HG03103 (cell line): Measurements from ENCODE around the gene SHTN1.

ENCODE experiments used
- ATAC-seq: cut with Tn5 transposase; IDR thresholded peaks from one replicate; pipeline ENCODE4 v1.9.1; 2021; ENCODE audit warnings: low read depth; ENCODE audit not compliant: unreplicated experiment

SHTN1 gene

GRCh38 chr10:116985611-116986010 is 19.4 kb downstream of the SHTN1 start:
- no peak for ATAC-seq

- ATAC-seq = no peak
Observed at GRCh38 chr10:116984202-116984990, 20.6 kb downstream of the SHTN1 start.

- no peak for ATAC-seq
Observed at GRCh38 chr10:116980041-116980440, 24.9 kb downstream of the SHTN1 start.

DNA sequence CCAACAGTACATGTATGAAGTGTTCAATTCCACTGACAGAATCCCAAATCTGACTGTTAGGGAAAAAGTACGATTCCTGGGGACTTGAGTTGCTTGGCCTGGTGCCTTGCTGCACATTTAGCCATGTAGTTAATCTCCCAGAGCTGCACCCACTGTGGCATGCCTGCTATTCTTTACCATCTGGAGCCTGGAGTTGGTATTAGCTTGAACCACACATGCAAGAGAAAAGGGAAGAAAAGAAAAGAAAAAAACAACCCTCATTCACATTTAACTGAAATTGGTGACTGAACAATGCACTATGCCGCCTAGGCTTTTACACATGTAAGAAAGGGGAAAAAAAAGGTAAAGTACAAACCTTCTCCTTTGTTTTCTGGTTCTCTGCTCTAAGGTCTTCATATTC is 26.1 kb downstream of the SHTN1 start:
- ATAC-seq = no peak

DNA sequence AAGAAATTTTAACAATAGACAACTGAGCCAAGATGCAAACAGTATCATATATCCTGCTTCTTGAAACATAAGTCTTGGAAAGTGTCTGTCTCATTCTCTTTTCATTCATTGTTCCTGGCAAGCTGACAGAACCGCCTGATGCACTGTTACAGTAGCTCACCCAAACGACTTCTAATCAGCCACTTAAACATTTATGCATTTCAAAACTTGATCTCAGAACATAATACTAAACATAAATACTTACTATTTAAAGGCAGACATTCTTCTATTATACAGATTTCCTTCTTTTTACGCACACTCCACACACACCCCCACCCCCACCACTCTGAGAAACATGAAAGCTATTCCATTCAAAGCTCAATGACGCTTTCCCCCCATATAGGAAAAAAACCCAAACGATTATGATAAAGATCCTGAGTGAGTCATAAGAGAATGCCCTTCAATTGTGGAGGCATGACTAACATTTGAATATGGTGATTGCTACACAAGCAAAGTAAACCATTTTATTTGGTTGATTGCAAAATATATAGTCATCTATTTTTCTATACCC is 30.5 kb downstream of the SHTN1 start:
- ATAC-seq = no peak

- no peak for ATAC-seq
Observed at GRCh38 chr10:116973946-116974455, 31.0 kb downstream of the SHTN1 start.

- no peak for ATAC-seq
Observed at GRCh38 chr10:116973371-116973905, 31.5 kb downstream of the SHTN1 start.

DNA sequence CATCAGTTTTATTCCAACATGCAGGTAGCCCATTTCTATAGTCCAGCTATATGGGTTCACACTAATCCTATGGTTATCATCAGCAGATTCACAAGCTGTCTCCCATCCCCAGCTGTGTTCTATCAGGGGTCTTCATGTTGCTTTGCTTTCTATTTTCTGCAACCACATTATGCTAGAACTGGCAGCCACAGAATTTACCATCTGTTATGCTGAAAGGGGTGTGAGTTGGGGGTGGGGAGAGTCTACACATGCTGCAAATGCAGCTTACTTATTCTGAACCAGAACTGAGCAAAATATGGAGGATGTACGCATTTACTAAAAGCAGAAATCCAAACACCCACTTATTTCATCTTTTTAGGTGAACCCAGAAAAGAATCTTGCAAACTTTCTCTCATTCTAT is 32.9 kb downstream of the SHTN1 start:
- no peak for ATAC-seq

GRCh38 chr10:116970050-116970449 is 34.9 kb downstream of the SHTN1 start:
- ATAC-seq = no peak

DNA sequence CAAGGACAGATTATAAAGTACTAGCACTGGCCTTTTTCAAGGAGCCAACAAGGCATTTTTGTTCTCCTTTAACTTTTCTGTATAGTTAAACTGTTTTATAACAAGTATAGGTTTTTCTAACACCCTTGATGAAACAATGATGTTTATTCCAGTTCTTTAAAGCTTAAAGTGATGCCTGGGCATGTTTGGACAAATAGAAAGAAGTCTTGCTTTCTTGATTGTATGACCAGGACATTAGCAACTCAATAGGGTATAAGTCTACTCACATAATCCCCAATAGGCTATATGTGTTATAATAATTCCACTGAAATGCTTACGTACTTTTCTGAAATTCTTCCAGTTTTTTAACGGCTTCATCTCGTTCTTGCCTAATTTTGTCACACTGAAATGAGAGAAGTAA is 36.7 kb downstream of the SHTN1 start:
- no peak for ATAC-seq

- ATAC-seq = no peak
Observed at GRCh38 chr10:116961406-116962251, 43.4 kb downstream of the SHTN1 start.

DNA sequence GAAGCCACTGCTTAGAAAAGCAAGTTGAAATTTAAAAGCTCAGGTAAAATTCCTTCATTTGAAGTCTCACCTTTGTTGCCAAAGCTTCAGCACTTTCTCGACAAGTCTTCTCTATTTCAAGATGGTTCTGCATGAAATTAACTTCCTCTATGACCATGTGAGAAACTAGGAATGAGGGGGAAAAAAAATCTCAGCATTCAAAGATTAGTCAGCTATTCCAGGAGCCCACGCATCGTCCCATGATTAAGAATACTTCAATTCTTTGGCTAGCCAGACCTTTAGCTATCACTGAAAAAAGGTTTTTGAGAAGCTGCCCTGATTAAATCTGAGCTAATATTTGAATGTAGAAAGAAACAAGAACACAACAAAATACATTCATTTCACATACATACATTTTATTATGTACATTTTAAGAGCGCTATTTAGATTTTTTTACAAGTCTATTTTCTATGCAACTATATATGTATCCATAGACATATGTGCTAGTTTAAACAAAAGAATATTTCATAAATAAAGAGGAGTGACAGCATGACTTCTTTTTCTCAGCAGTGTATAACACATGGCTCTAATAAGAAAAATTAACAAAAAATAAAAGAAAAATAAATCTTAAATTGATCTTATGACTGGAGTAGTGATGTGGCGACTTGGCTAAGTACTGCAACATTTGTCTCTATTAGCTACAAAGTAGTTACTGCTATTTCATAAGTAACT is 44.8 kb downstream of the SHTN1 start:
- no peak for ATAC-seq

DNA sequence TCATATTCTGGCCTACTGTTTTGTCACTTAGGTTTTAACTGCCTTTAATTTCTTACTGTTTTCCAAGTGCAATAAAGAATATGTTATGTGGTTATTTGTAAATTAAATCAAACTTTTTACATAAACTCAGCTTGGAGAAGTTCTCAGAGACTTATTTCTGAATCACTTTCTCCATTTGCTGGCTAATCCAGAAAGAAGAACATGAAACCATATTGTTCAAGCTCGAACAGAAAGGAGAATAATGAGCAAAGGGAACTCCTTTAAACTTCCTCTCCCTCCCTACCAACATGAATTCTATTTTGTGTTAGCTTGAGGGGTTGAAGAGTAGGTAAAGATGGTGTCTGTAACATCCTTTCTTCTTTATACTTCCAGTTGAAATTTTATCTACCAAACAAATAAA is 52.3 kb downstream of the SHTN1 start:
- ATAC-seq = no peak

DNA sequence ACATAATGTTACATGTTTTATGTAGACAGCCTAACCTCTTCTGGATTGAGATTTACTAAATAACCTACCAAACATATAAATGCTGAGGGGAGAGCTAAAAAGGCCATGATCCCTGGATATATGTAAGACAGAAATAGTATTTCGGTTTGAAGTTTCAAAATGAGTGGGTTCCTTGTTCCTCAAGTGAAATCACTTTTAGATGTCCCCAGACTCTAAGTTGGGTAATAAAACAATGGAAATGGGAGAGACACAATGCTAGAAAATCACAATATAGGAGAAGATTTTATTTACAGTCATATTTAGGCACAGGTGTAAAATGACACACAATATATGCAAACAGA is 56.5 kb downstream of the SHTN1 start:
- no peak for ATAC-seq

- no peak for ATAC-seq
Observed at GRCh38 chr10:116947841-116948529, 57.0 kb downstream of the SHTN1 start.

- no peak for ATAC-seq
Observed at GRCh38 chr10:116944911-116945310, 60.1 kb downstream of the SHTN1 start.

DNA sequence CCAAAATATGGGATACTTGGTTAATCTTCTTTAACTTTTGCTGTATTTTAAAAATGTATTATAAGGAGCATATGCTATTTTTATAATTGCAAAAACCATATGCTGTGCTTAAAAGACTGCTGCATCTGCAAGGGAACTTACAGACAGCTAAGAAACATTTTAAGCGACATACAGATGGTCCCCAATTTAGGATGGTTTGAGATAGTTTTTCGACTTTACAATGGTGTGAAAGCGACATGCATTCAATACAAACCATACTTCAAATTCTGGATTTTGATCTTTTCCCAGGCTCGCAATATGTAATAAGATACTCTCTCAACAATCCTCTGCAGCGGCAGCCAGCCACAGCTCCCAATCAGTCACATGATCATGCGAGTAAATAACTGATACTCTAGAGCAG is 73.2 kb downstream of the SHTN1 start:
- ATAC-seq = no peak

- ATAC-seq = no peak
Observed at GRCh38 chr10:116926426-116926825, 78.6 kb downstream of the SHTN1 start.

GRCh38 chr10:116925056-116925455 is 79.9 kb downstream of the SHTN1 start:
- no peak for ATAC-seq

GRCh38 chr10:116919706-116920105 is 85.3 kb downstream of the SHTN1 start:
- ATAC-seq = no peak
